Measurements from ENCODE around the gene GPSM1. TPM values are rescaled to one million over a fixed set of nuclear protein-coding genes. Genes with fewer than 3 reads are reported as not detected.

GPSM1 gene
- total and polyA plus RNA-seq, 8 donors: 3.5 to 17.4 (median 12.1) TPM

GRCh38 chr9:136316896-136317676, 10.3 kb upstream of the GPSM1 start:
- intact Hi-C loops (cut with DNase I; ENCODE audit: low total_unique reads): no loop called here
- 86 to 93% (median 91%) methylated on average over 8 to 13 of the region's 13 CpGs for WGBS, 5 donors
- DNase-seq: no peak
- Histone ChIP-seq H3K27me3 (peaks cover 0 to under 1% (median 0%) of the 10 kb centered on the region in 3 donors), H3K9me3 (peaks cover 0 to 13% (median 11%) of the 10 kb centered on the region in 4 donors), H3K36me3 (no peaks in the 10 kb centered on the region), H3K4me3 (no peak overlapping the region), H3K27ac (no peak overlapping the region), H3K4me1 (peaks cover 0 to 3% (median under 1%) of the 10 kb centered on the region in 4 donors)
- TF ChIP-seq EP300 (IDR thresholded peaks at IDR 0.05) (no peak), POLR2AphosphoS5 (IDR thresholded peaks at IDR 0.05) (no peak), POLR2A (IDR thresholded peaks at IDR 0.05) (no peak), CTCF (IDR thresholded peaks at IDR 0.05) (no peak)

DNA sequence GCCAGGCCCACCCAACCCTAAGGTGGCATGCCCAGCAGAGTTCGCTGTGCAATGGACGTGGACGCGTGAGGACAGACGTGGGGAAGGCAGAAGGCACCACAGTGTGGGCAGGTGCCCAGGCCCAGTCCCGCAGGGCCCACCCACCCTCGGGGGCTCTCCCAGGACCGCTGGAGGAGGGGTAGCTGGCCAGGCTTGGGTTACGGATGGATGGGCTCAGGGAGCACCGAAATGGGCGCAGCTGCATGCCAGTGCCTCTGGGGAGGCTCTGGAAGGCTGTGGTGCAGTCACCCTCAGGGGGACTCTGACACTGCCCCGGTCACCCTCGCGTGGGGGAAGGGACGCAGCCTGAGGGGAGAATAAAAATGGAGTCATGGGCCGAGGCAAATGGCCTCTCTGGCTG, 9.6 kb upstream of the GPSM1 start:
- no peak overlapping the region for H3K27ac ChIP-seq
- 79 to 89% (median 88%) methylated on average over 14 to 16 of the region's 16 CpGs for WGBS, 5 donors
- H3K4me1 ChIP-seq: no peaks in the 10 kb centered on the region
- H3K9me3 ChIP-seq: peaks cover 0 to 13% (median 11%) of the 10 kb centered on the region in 4 donors
- TF ChIP-seq POLR2A (IDR thresholded peaks at IDR 0.05): no peak
- no peak for TF ChIP-seq CTCF (IDR thresholded peaks at IDR 0.05)
- no peak for TF ChIP-seq POLR2AphosphoS5 (IDR thresholded peaks at IDR 0.05)
- TF ChIP-seq EP300 (IDR thresholded peaks at IDR 0.05): no peak
- intact Hi-C loops (cut with DNase I; ENCODE audit: low total_unique reads): no loop called here
- no peak overlapping the region for H3K4me3 ChIP-seq
- DNase-seq: no peak
- no peaks in the 10 kb centered on the region for H3K27me3 ChIP-seq
- H3K36me3 ChIP-seq: no peaks in the 10 kb centered on the region

DNA sequence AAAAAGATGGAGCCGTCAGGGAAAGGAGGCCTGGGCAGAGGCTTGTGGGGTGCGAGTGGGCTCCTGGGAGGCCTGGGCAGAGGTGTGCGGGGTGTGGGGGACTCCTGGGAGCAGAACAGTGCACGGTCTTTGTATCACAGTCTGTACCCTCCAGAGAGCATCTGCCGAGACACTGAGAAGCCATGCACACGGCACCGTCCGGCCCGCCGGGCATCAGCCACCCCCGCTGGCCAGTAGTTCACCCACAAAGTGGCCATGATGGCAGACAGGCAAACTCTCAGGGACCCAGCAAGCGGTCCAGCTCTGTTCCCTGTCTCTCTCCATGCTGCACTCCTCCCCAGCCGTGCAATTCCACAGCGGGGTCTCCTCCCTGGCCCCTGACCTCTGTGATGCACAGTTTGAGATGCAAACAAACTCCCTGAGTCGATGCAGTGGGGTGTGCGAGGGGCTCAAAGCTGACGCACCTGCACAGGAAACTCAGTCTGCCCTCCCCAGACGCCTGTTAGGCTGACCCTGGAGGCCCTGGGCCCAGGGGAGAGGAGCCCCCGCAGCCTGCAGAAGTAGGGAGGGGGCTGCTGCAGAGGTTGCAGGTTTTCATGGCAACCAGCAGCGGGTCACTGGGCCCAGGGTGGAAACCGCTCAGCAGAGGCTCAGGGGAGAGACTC, 9.1 kb upstream of the GPSM1 start:
- WGBS, 5 donors: 71 to 82% (median 73%) methylated on average over 13 to 21 of the region's 21 CpGs

More for the DNA sequence above, 9.1 kb upstream of the GPSM1 start:
- no peak for TF ChIP-seq POLR2AphosphoS5 (IDR thresholded peaks at IDR 0.05)
- no peak for TF ChIP-seq CTCF (IDR thresholded peaks at IDR 0.05)
- no peak for TF ChIP-seq EP300 (IDR thresholded peaks at IDR 0.05)
- TF ChIP-seq POLR2A (IDR thresholded peaks at IDR 0.05): no peak
- no peak for DNase-seq
- H3K27me3 ChIP-seq: no peaks in the 10 kb centered on the region
- no peak overlapping the region for H3K4me3 ChIP-seq
- no peaks in the 10 kb centered on the region for H3K4me1 ChIP-seq
- peaks cover 0 to 13% (median 11%) of the 10 kb centered on the region in 4 donors for H3K9me3 ChIP-seq
- H3K36me3 ChIP-seq: no peaks in the 10 kb centered on the region
- intact Hi-C loops (cut with DNase I; ENCODE audit: low total_unique reads): no loop called here
- H3K27ac ChIP-seq: no peak overlapping the region
